HepG2 (cell line): ENCODE data around the gene SH2D5. TPM values are rescaled to one million over a fixed set of nuclear protein-coding genes. Genes with fewer than 3 reads are reported as not detected.
A peak's percentile ranks its signal among the peaks of the same experiment; 100 is the strongest.

ENCODE experiments used
- AGO2 ChIP-seq: fragments of 200-400 bp; formaldehyde crosslinking; optimal IDR thresholded peaks from 2 replicates; pipeline ENCODE3; 2017; ENCODE audit warnings: mild to moderate bottlenecking, low read depth, low read length, moderate library complexity
- ARNT2 ChIP-seq: sonication (generic); formaldehyde crosslinking; IDR thresholded peaks from 2 replicates; pipeline ENCODE4 v1.8.0; 2022; ENCODE audit warnings: mild to moderate bottlenecking, low read depth, missing genetic modification reagents, moderate library complexity
- ASH2L ChIP-seq: fragments of 300-600, 200-600 bp; sonication (generic); IDR thresholded peaks from 2 replicates; pipeline ENCODE4 v1.7.0; 2017; ENCODE audit warnings: low read depth, mild to moderate bottlenecking, moderate library complexity, mixed read lengths, low read length; ENCODE audit not compliant: insufficient read length
- DBP ChIP-seq: sonication (generic); formaldehyde crosslinking; IDR thresholded peaks from 2 replicates; pipeline ENCODE4 v1.4.0; 2020; ENCODE audit warnings: missing genetic modification reagents; ENCODE audit errors: not compliant biosample characterization
- HMG20B ChIP-seq: conservative IDR thresholded peaks from 2 replicates; pipeline ENCODE4 v1.6.1; 2016; ENCODE audit warnings: missing genetic modification reagents, missing compliant biosample characterization
- HMGXB4 ChIP-seq, 2 experiments: sonication (generic) in 1 of 2; formaldehyde crosslinking in 1 of 2; IDR thresholded peaks; 2 replicates each; pipeline versions ENCODE4 v1.4.0 to v1.6.1; 2018 to 2020; ENCODE audit warnings: missing genetic modification reagents in 2 of 2, borderline replicate concordance in 1 of 2, low read depth in 1 of 2, mild to moderate bottlenecking in 1 of 2, missing biosample characterization in 1 of 2
- IRF1 ChIP-seq: sonication (generic); formaldehyde crosslinking; IDR thresholded peaks from 2 replicates; pipeline ENCODE4 v1.4.0; 2020; ENCODE audit warnings: low read depth, mild to moderate bottlenecking, missing genetic modification reagents
- KLF11 ChIP-seq: IDR thresholded peaks from 2 replicates; pipeline ENCODE4 v1.6.1; 2016; ENCODE audit warnings: missing compliant biosample characterization
- MYPOP ChIP-seq: sonication (generic); formaldehyde crosslinking; IDR thresholded peaks from 2 replicates; pipeline ENCODE4 v1.8.1; 2023; ENCODE audit warnings: mild to moderate bottlenecking, moderate library complexity, missing genetic modification reagents
- NFYC ChIP-seq: IDR thresholded peaks from 2 replicates; pipeline ENCODE4 v1.6.1; 2016; ENCODE audit warnings: missing genetic modification reagents, missing compliant biosample characterization
- REXO4 ChIP-seq: sonication (generic); formaldehyde crosslinking; IDR thresholded peaks from 2 replicates; pipeline ENCODE4 v1.8.0; 2022; ENCODE audit warnings: missing genetic modification reagents, mild to moderate bottlenecking, borderline replicate concordance
- RFXAP ChIP-seq: sonication (generic); formaldehyde crosslinking; IDR thresholded peaks from 2 replicates; pipeline ENCODE4 v1.4.0; 2020; ENCODE audit warnings: missing genetic modification reagents, borderline replicate concordance
- SP140L ChIP-seq: sonication (generic); formaldehyde crosslinking; IDR thresholded peaks from 2 replicates; pipeline ENCODE4 v1.4.0; 2020; ENCODE audit warnings: missing genetic modification reagents, borderline replicate concordance
- TRIM24 ChIP-seq: sonication (generic); formaldehyde crosslinking; IDR thresholded peaks from 2 replicates; pipeline ENCODE4 v1.8.0; 2022; ENCODE audit warnings: mild to moderate bottlenecking, missing genetic modification reagents
- ZBTB49 ChIP-seq: sonication (generic); formaldehyde crosslinking; IDR thresholded peaks from 2 replicates; pipeline ENCODE4 v1.4.0; 2020; ENCODE audit warnings: missing genetic modification reagents, borderline replicate concordance
- ZBTB7A ChIP-seq: sonication (generic); formaldehyde crosslinking; IDR thresholded peaks from 2 replicates; pipeline ENCODE4 v1.8.0; 2022; ENCODE audit warnings: mild to moderate bottlenecking, missing genetic modification reagents
- ZFP1 ChIP-seq: IDR thresholded peaks from 2 replicates; pipeline ENCODE4 v1.6.1; 2016
- ZKSCAN5 ChIP-seq: sonication (generic); formaldehyde crosslinking; IDR thresholded peaks from 2 replicates; pipeline ENCODE4 v1.5.1; 2020; ENCODE audit warnings: mild to moderate bottlenecking, missing genetic modification reagents
- ZNF550 ChIP-seq: sonication (generic); formaldehyde crosslinking; IDR thresholded peaks from 2 replicates; pipeline ENCODE4 v1.4.0; 2020; ENCODE audit warnings: mild to moderate bottlenecking, missing genetic modification reagents, borderline replicate concordance
- ZNF605 ChIP-seq: sonication (generic); formaldehyde crosslinking; IDR thresholded peaks from 2 replicates; pipeline ENCODE4 v1.8.0; 2022; ENCODE audit warnings: mild to moderate bottlenecking, missing genetic modification reagents
- ZNF670 ChIP-seq: sonication (generic); formaldehyde crosslinking; IDR thresholded peaks from 2 replicates; pipeline ENCODE4 v1.8.0; 2022; ENCODE audit warnings: mild to moderate bottlenecking, missing genetic modification reagents, borderline replicate concordance
- ZNF792 ChIP-seq: IDR thresholded peaks from 2 replicates; pipeline ENCODE4 v1.6.1; 2016
- polyA plus RNA-seq, 8 experiments: library from polyadenylated mRNA; depleted of rRNA in 3 of 8; stranded (reverse) in 7 of 8; unstranded in 1 of 8; fragments of >200 nt; fragmentation: Illumina TruSeq in 4 of 8; extraction: Trizol in 4 of 8; gene quantifications; 2 replicates each; pipeline versions ENCODE4 v1.2.1 to v1.2.3, GENCODE V29; 2011 to 2016; ENCODE audit warnings: low read depth in 4 of 8, missing spikeins in 1 of 8, mixed read lengths in 1 of 8; ENCODE audit not compliant: insufficient read depth in 1 of 8
- total RNA-seq, 5 experiments: library from RNA; depleted of rRNA; stranded (reverse); fragments of >200 nt; fragmentation: Illumina TruSeq; extraction: Trizol; gene quantifications; 2 replicates each; pipeline ENCODE4 v1.2.3, GENCODE V29; 2016; ENCODE audit warnings: low read depth in 1 of 5

SH2D5 gene
- total and polyA plus RNA-seq, 2 of the 13 experiments (the other 11 are each of a cell fraction or from before 2014, with no cell fraction given) = 1.2 to 3.4 TPM

GRCh38 chr1:20732588-20733359, at the start of gene SH2D5 (continued):
- peak; percentile 21; the same call in 1 of the 2 replicates for TF ChIP-seq MYPOP (CRISPR knock-in tag)
- no peak; the same call in 1 of the 2 replicates for TF ChIP-seq ZBTB7A (CRISPR knock-in tag)
- TF ChIP-seq ASH2L = peak; percentile 37
- TF ChIP-seq ARNT2 = peak; percentile 45; the same call in 1 of the 2 replicates
- peak; percentile 53; the same call in 1 of the 2 replicates for TF ChIP-seq RFXAP (CRISPR knock-in tag)
- no peak for TF ChIP-seq NFYC (CRISPR knock-in tag)
- no peak for TF ChIP-seq ZFP1 (CRISPR knock-in tag)
- no peak for TF ChIP-seq REXO4 (CRISPR knock-in tag)
- TF ChIP-seq ZKSCAN5 (CRISPR knock-in tag) = no peak
- peak; percentile 69 to 75; a peak in 3 of 4 replicates for TF ChIP-seq HMGXB4 (CRISPR knock-in tag; IDR thresholded peaks at IDR 0.05; ENCODE audit: borderline replicate concordance in 1 of 2, low read depth in 1 of 2)
- TF ChIP-seq SP140L = no peak
- peak; percentile 58 for TF ChIP-seq AGO2
- TF ChIP-seq ZNF550 (CRISPR knock-in tag) = no peak
- TF ChIP-seq IRF1 = no peak
- TF ChIP-seq ZNF792 (CRISPR knock-in tag) = peak; percentile 84; the same call in 1 of the 2 replicates
- 0 out of 2 replicates have a peak, but pooled peaks have one; percentile 36 for TF ChIP-seq ZNF605 (CRISPR knock-in tag)
- TF ChIP-seq DBP (CRISPR knock-in tag) = no peak
- TF ChIP-seq TRIM24 (CRISPR knock-in tag) = no peak
- TF ChIP-seq HMG20B (CRISPR knock-in tag) = 0 out of 2 replicates have a peak, but pooled peaks have one; percentile 15
- TF ChIP-seq KLF11 = 0 out of 2 replicates have a peak, but pooled peaks have one; percentile 52
- TF ChIP-seq ZNF670 (CRISPR knock-in tag) = no peak
- TF ChIP-seq ZBTB49 = no peak
